ENCODE data around the gene DPCD.

Gene DPCD

GRCh38 chr10:101597091-101597900, 9.2 kb downstream of the DPCD start:
- no peak for TF ChIP-seq EZH2 (IDR thresholded peaks at IDR 0.05; ENCODE audit: borderline replicate concordance, low read length)
- no peak for TF ChIP-seq CTCF (IDR thresholded peaks at IDR 0.05; ENCODE audit: low read length)
- no peak overlapping the region for H3K4me3 ChIP-seq (ENCODE audit: low read depth, low read length, poor library complexity, severe bottlenecking)
- H3K79me2 ChIP-seq (ENCODE audit: insufficient read depth, low read length), result no peaks in the 10 kb centered on the region
- H4K20me1 ChIP-seq (ENCODE audit: insufficient read depth, low read length), result no peaks in the 10 kb centered on the region
- no peaks in the 10 kb centered on the region for H3K36me3 ChIP-seq (ENCODE audit: insufficient read depth, low read length)
- H3K4me2 ChIP-seq (ENCODE audit: low read length), result no peak overlapping the region
- no peaks in the 10 kb centered on the region for H3K27me3 ChIP-seq (ENCODE audit: insufficient read depth, low read length)
- H3K4me1 ChIP-seq (ENCODE audit: insufficient read depth, low read length, severe bottlenecking), result no peaks in the 10 kb centered on the region
- no peak overlapping the region for H2AFZ ChIP-seq (ENCODE audit: low read length)
- no peaks in the 10 kb centered on the region for H3K9me2 ChIP-seq (ENCODE audit: low read depth, low read length)
- no peaks in the 10 kb centered on the region for H3K9me3 ChIP-seq (ENCODE audit: low read length)
- H3K9ac ChIP-seq (ENCODE audit: low read length), result no peak overlapping the region
- no peaks in the 10 kb centered on the region for H3F3A ChIP-seq (ENCODE audit: insufficient read depth, low read length)
- H3K27ac ChIP-seq (ENCODE audit: low read depth, low read length, poor library complexity, severe bottlenecking), result no peak overlapping the region

DNA sequence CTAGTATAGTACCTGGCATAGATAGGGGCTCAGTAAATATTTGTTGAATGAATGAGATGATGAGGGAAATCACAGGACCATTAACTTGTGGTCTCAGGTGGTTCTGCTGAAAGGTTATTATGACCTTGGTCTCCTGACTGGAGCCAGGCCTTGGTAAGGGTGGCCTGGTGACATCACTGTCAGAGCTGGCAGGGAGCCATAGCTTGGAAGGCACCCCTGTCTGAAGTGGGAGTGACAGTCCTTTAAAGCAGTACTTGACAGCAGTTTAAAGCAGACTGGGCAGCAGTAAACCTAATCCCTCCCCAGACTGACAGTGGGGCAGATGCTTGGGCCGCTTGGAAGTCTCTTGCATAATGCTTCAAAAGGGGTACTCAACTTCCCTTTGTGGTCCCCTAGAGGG, 13.4 kb downstream of the DPCD start:
- H3K9me3 ChIP-seq (ENCODE audit: low read length), result no peaks in the 10 kb centered on the region
- no peak overlapping the region for H3K4me3 ChIP-seq (ENCODE audit: low read depth, low read length, poor library complexity, severe bottlenecking)
- H4K20me1 ChIP-seq (ENCODE audit: insufficient read depth, low read length), result no peaks in the 10 kb centered on the region
- no peak overlapping the region for H3K27ac ChIP-seq (ENCODE audit: low read depth, low read length, poor library complexity, severe bottlenecking)
- TF ChIP-seq CTCF (IDR thresholded peaks at IDR 0.05; ENCODE audit: low read length) (no peak), EZH2 (IDR thresholded peaks at IDR 0.05; ENCODE audit: borderline replicate concordance, low read length) (no peak)
- no peaks in the 10 kb centered on the region for H3K27me3 ChIP-seq (ENCODE audit: insufficient read depth, low read length)
- H3K9me2 ChIP-seq (ENCODE audit: low read depth, low read length), result no peaks in the 10 kb centered on the region
- no peaks in the 10 kb centered on the region for H3K36me3 ChIP-seq (ENCODE audit: insufficient read depth, low read length)
- no peaks in the 10 kb centered on the region for H3F3A ChIP-seq (ENCODE audit: insufficient read depth, low read length)
- no peaks in the 10 kb centered on the region for H3K4me1 ChIP-seq (ENCODE audit: insufficient read depth, low read length, severe bottlenecking)
- H3K9ac ChIP-seq (ENCODE audit: low read length), result no peak overlapping the region
- H3K4me2 ChIP-seq (ENCODE audit: low read length), result no peak overlapping the region
- no peaks in the 10 kb centered on the region for H3K79me2 ChIP-seq (ENCODE audit: insufficient read depth, low read length)
- no peak overlapping the region for H2AFZ ChIP-seq (ENCODE audit: low read length)

GRCh38 chr10:101602761-101603398, 14.8 kb downstream of the DPCD start:
- Histone ChIP-seq H3K27ac (ENCODE audit: low read depth, low read length, poor library complexity, severe bottlenecking) (no peak overlapping the region), H3K4me2 (ENCODE audit: low read length) (no peak overlapping the region), H3K4me3 (ENCODE audit: low read depth, low read length, poor library complexity, severe bottlenecking) (no peak overlapping the region), H3K4me1 (ENCODE audit: insufficient read depth, low read length, severe bottlenecking) (no peaks in the 10 kb centered on the region), H3K79me2 (ENCODE audit: insufficient read depth, low read length) (no peaks in the 10 kb centered on the region), H3K9me2 (ENCODE audit: low read depth, low read length) (no peaks in the 10 kb centered on the region), H3K9ac (ENCODE audit: low read length) (no peak overlapping the region), H3K36me3 (ENCODE audit: insufficient read depth, low read length) (no peaks in the 10 kb centered on the region), H4K20me1 (ENCODE audit: insufficient read depth, low read length) (no peaks in the 10 kb centered on the region), H3F3A (ENCODE audit: insufficient read depth, low read length) (no peaks in the 10 kb centered on the region), H3K27me3 (ENCODE audit: insufficient read depth, low read length) (no peaks in the 10 kb centered on the region), H2AFZ (ENCODE audit: low read length) (no peak overlapping the region), H3K9me3 (ENCODE audit: low read length) (no peaks in the 10 kb centered on the region)
- TF ChIP-seq CTCF (IDR thresholded peaks at IDR 0.05; ENCODE audit: low read length) (peak; percentile 74), EZH2 (IDR thresholded peaks at IDR 0.05; ENCODE audit: borderline replicate concordance, low read length) (no peak)

Measured in OCI-LY1 (cell line).